HepG2 (cell line): Measurements from ENCODE around the gene GTPBP6. TPM values are rescaled to one million over a fixed set of nuclear protein-coding genes. Genes with fewer than 3 reads are reported as not detected.

Experiments used
- ATAC-seq: fragments of 200-7000 bp; cut with Tn5 transposase; 3 replicates; pipeline ENCODE4 v1.9.1; 2020; ENCODE audit warnings: mild to moderate bottlenecking, moderate library complexity
- BruUV-seq: library from RNA; stranded (reverse); fragments of 400-500 nt; replicated peaks from 2 replicates; lab custom pipeline; 2021; lab: Mats Ljungman, UMichigan
- CTCF ChIA-PET: fragments of 300-600 bp; formaldehyde crosslinking; extraction: SDS; loops from one replicate; lab custom pipeline; 2021; ENCODE audit warnings: low total read pairs, inconsistent platforms, low intra/inter-chr PET ratio; lab: Yijun Ruan, JAX
- POLR2A ChIA-PET: fragments of 350-600 bp; sonication (Branson Sonifier 250); formaldehyde crosslinking; loops from one replicate; lab custom pipeline; 2020; ENCODE audit warnings: antibody characterized with exemption, inconsistent platforms; lab: Yijun Ruan, JAX
- DNase-seq: peaks from one replicate; pipeline ENCODE4 v3.0.0-alpha.2; 2015; ENCODE audit warnings: low spot score
- FAIRE-seq: peaks from 3 replicates; lab custom pipeline; 2011; peaks lifted over from hg19 to GRCh38; lab: Jason Lieb, UNC
- H2AFZ ChIP-seq: one replicate; pipeline ENCODE4 v1.6.1; 2011; ENCODE audit warnings: low read length, inconsistent platforms
- H3K27ac ChIP-seq: fragments of 300-600 bp; 3 replicates; pipeline ENCODE4 v1.8.0; 2011; ENCODE audit warnings: mixed run types, mild to moderate bottlenecking, mixed read lengths, low read length, inconsistent platforms; ENCODE audit not compliant: insufficient read depth; ENCODE audit errors: extremely low read length
- H3K27me3 ChIP-seq, 2 experiments: fragments of 200-600 bp in 1 of 2; 2 replicates in 1 of 2; 3 replicates in 1 of 2; pipeline versions ENCODE4 v1.6.0 to v1.8.0; 2011; ENCODE audit warnings: low read length in 2 of 2, mild to moderate bottlenecking in 2 of 2, moderate library complexity in 2 of 2, inconsistent platforms in 1 of 2; ENCODE audit not compliant: insufficient read depth in 2 of 2, control insufficient read depth in 1 of 2
- H3K36me3 ChIP-seq, 2 experiments: fragments of 200-600 bp in 1 of 2; replicated peaks in 1 of 2; 2 replicates in 1 of 2; 3 replicates in 1 of 2; pipeline versions ENCODE4 v1.5.1 to v1.8.0; 2011; ENCODE audit warnings: low read length in 2 of 2, inconsistent platforms in 1 of 2; ENCODE audit not compliant: insufficient read depth in 2 of 2, control insufficient read depth in 1 of 2
- H3K4me1 ChIP-seq: 2 replicates; pipeline ENCODE4 v1.5.1; 2012; ENCODE audit warnings: low read length, inconsistent platforms; ENCODE audit not compliant: insufficient read depth
- H3K4me2 ChIP-seq: 2 replicates; pipeline ENCODE4 v1.6.0; 2011; ENCODE audit warnings: low read depth, low read length, inconsistent platforms
- H3K4me3 ChIP-seq, 3 experiments: fragments of 200-600 bp in 1 of 3; sonication (generic), shearing (Covaris generic) in 1 of 3; replicated peaks in 1 of 3; 2 replicates each; pipeline ENCODE4 v1.5.1; 2011 to 2016; ENCODE audit warnings: low read length in 3 of 3, inconsistent platforms in 2 of 3, low read depth in 2 of 3, mild to moderate bottlenecking in 2 of 3, control low read depth in 1 of 3, mixed read lengths in 1 of 3; ENCODE audit not compliant: insufficient read depth in 1 of 3
- H3K79me2 ChIP-seq: one replicate; pipeline ENCODE4 v1.6.1; 2011; ENCODE audit warnings: low read length, inconsistent platforms; ENCODE audit not compliant: insufficient read depth
- H3K9ac ChIP-seq: 2 replicates; pipeline ENCODE4 v1.6.0; 2011; ENCODE audit warnings: mild to moderate bottlenecking, low read depth, low read length, inconsistent platforms; ENCODE audit not compliant: insufficient read depth
- H3K9me3 ChIP-seq: 2 replicates; pipeline ENCODE4 v1.5.1; 2012; ENCODE audit warnings: mild to moderate bottlenecking, low read length
- H4K20me1 ChIP-seq: 2 replicates; pipeline ENCODE4 v1.6.0; 2011; ENCODE audit warnings: inconsistent platforms, mild to moderate bottlenecking, low read length, moderate library complexity; ENCODE audit not compliant: insufficient read depth
- AGO1 ChIP-seq: fragments of 200-400 bp; formaldehyde crosslinking; IDR thresholded peaks from 2 replicates; pipeline ENCODE4 v1.6.1; 2017; ENCODE audit warnings: mild to moderate bottlenecking, low read depth, low read length, moderate library complexity; ENCODE audit not compliant: poor library complexity, severe bottlenecking
- AGO2 ChIP-seq: fragments of 200-400 bp; formaldehyde crosslinking; optimal IDR thresholded peaks from 2 replicates; pipeline ENCODE3; 2017; ENCODE audit warnings: mild to moderate bottlenecking, low read depth, low read length, moderate library complexity
- ARID4A ChIP-seq: sonication (generic); formaldehyde crosslinking; IDR thresholded peaks from 2 replicates; pipeline ENCODE4 v1.5.0; 2020; ENCODE audit warnings: mild to moderate bottlenecking, missing genetic modification reagents, borderline replicate concordance
- EZH2 ChIP-seq: conservative IDR thresholded peaks from 2 replicates; pipeline ENCODE4 v1.6.1; 2012; ENCODE audit warnings: mild to moderate bottlenecking, low read depth, low read length, moderate library complexity
- FOXP1 ChIP-seq, 2 experiments: fragments of 450-650 bp in 1 of 2; IDR thresholded peaks; 2 replicates each; pipeline ENCODE4 v1.6.1; 2017 to 2018; ENCODE audit warnings: antibody characterized with exemption in 1 of 2
- POLR2A ChIP-seq, 2 experiments: IDR thresholded peaks; 2 replicates each; pipeline ENCODE4 v1.6.1; 2011; ENCODE audit warnings: low read depth in 2 of 2, low read length in 2 of 2, mild to moderate bottlenecking in 1 of 2, moderate library complexity in 1 of 2; ENCODE audit not compliant: insufficient read depth in 1 of 2
- POLR2G ChIP-seq: fragments of 200-400 bp; formaldehyde crosslinking; IDR thresholded peaks from 2 replicates; pipeline ENCODE4 v1.6.1; 2018; ENCODE audit warnings: mild to moderate bottlenecking, low read depth, low read length, moderate library complexity
- RBFOX2 ChIP-seq: fragments of 200-400 bp; formaldehyde crosslinking; IDR thresholded peaks from 2 replicates; pipeline ENCODE4 v1.6.1; 2017; ENCODE audit warnings: low read depth, mild to moderate bottlenecking, low read length
- RBM22 ChIP-seq: fragments of 200-400 bp; formaldehyde crosslinking; optimal IDR thresholded peaks from 2 replicates; pipeline ENCODE3; 2017; ENCODE audit warnings: mild to moderate bottlenecking, low read length, moderate library complexity
- ZBTB1 ChIP-seq: sonication (generic); formaldehyde crosslinking; IDR thresholded peaks from 2 replicates; pipeline ENCODE4 v1.4.0; 2020; ENCODE audit warnings: missing genetic modification reagents, borderline replicate concordance
- ZBTB38 ChIP-seq: sonication (generic); formaldehyde crosslinking; IDR thresholded peaks from 2 replicates; pipeline ENCODE4 v1.5.1; 2020; ENCODE audit warnings: mild to moderate bottlenecking, missing genetic modification reagents
- ZNF484 ChIP-seq: sonication (generic); formaldehyde crosslinking; IDR thresholded peaks from 2 replicates; pipeline ENCODE4 v1.5.1; 2020; ENCODE audit warnings: mild to moderate bottlenecking, low read depth, missing genetic modification reagents, borderline replicate concordance
- ZNF558 ChIP-seq: sonication (generic); formaldehyde crosslinking; IDR thresholded peaks from 2 replicates; pipeline ENCODE4 v1.9.0; 2022; ENCODE audit warnings: mild to moderate bottlenecking, missing genetic modification reagents, borderline replicate concordance
- ZNF724P ChIP-seq: sonication (generic); formaldehyde crosslinking; IDR thresholded peaks from 2 replicates; pipeline ENCODE4 v1.8.0; 2022; ENCODE audit warnings: missing genetic modification reagents, borderline replicate concordance
- ZNF768 ChIP-seq: sonication (generic); formaldehyde crosslinking; IDR thresholded peaks from 2 replicates; pipeline ENCODE4 v1.4.0; 2020; ENCODE audit warnings: missing genetic modification reagents
- WGBS: methylation state at CpG from one replicate; pipeline ENCODE4 v1.1.6; 2017; ENCODE audit warnings: low lambda C conversion rate; 5-methylcytosine and 5-hydroxymethylcytosine counted together
- in situ Hi-C: cut with HindIII; loops from 2 replicates; pipeline ENCODE4 v1.10.0; 2017; ENCODE audit warnings: low pct_unique_long_range_greater_than_20kb; ENCODE audit not compliant: extremely low pct_ligation_motif_present
- intact Hi-C: fragments of 100-400 bp; cut with micrococcal nuclease; formaldehyde crosslinking; loops from one replicate; pipeline ENCODE4 v1.10.0; 2022; ENCODE audit not compliant: unreplicated experiment
- polyA plus RNA-seq, 8 experiments: library from polyadenylated mRNA; depleted of rRNA in 3 of 8; stranded (reverse) in 7 of 8; unstranded in 1 of 8; fragments of >200 nt; fragmentation: Illumina TruSeq in 4 of 8; extraction: Trizol in 4 of 8; gene quantifications; 2 replicates each; pipeline versions ENCODE4 v1.2.1 to v1.2.3, GENCODE V29; 2011 to 2016; ENCODE audit warnings: low read depth in 4 of 8, missing spikeins in 1 of 8, mixed read lengths in 1 of 8; ENCODE audit not compliant: insufficient read depth in 1 of 8
- total RNA-seq, 5 experiments: library from RNA; depleted of rRNA; stranded (reverse); fragments of >200 nt; fragmentation: Illumina TruSeq; extraction: Trizol; gene quantifications; 2 replicates each; pipeline ENCODE4 v1.2.3, GENCODE V29; 2016; ENCODE audit warnings: low read depth in 1 of 5
- TF ChIP-seq, protein P1 (sequence below): sonication (generic); formaldehyde crosslinking; IDR thresholded peaks from 2 replicates; pipeline ENCODE4 v1.5.1; 2020; ENCODE audit warnings: mild to moderate bottlenecking, missing genetic modification reagents, moderate library complexity

Gene GTPBP6
- total and polyA plus RNA-seq, 2 of the 13 experiments (the other 11 are each of a cell fraction or from before 2014, with no cell fraction given): 20.2 to 39.6 TPM

DNA sequence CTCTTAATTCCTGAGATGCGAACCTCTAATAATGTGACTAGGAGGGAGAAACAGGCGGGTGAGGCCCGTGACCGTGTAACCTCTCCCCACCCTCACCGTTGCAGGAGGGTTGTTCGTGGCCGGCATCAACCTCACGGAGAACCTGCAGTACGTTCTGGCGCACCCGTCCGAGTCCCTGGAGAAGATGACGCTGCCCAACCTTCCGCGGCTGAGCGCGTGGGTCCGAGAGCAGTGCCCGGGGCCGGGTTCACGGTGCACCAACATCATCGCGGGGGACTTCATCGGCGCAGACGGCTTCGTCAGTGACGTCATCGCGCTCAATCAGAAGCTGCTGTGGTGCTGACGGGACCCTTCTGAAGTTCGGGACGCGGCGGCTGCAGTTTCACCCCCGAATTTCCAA is 19.6 kb downstream of the GTPBP6 start:
- Histone ChIP-seq H3K4me1 (no peaks in the 10 kb centered on the region), H3K4me3 (no peak overlapping the region), H3K36me3 (peaks cover 15 to 38% of the 10 kb centered on the region in 2 experiments; a peak in 4 of 5 replicates), H4K20me1 (peaks cover 39% of the 10 kb centered on the region; the same call in 1 of the 2 replicates), H2AFZ (no peak overlapping the region), H3K9me3 (no peaks in the 10 kb centered on the region), H3K4me2 (no peak overlapping the region), H3K79me2 (no peaks in the 10 kb centered on the region), H3K27me3 (no peaks in the 10 kb centered on the region), H3K27ac (no peak overlapping the region), H3K9ac (no peak overlapping the region)
- intact Hi-C loops: no loop called here
- DNase-seq (no peak), FAIRE-seq (no peak), ATAC-seq (no peak)
- POLR2A ChIA-PET: no interaction called here
- CTCF ChIA-PET: no interaction called here
- WGBS: 95% methylated on average over 31 of the region's 36 CpGs
- TF ChIP-seq ARID4A (CRISPR knock-in tag) (no peak), RBFOX2 (peak; percentile 86), ZNF768 (CRISPR knock-in tag) (peak; percentile 10; the same call in 1 of the 2 replicates), EZH2 (no peak), POLR2A (IDR thresholded peaks at IDR 0.05; ENCODE audit: insufficient read depth in 1 of 2, low read depth in 2 of 2, low read length in 2 of 2) (peak in 1 of 2 experiments; percentile 60; a peak in 1 of 4 replicates), FOXP1 (IDR thresholded peaks at IDR 0.05) (no peak), FOXP1 (CRISPR knock-in tag; IDR thresholded peaks at IDR 0.05) (no peak), AGO1 (peak; percentile 75), ZBTB1 (CRISPR knock-in tag) (no peak), ZBTB38 (CRISPR knock-in tag) (0 out of 2 replicates have a peak, but pooled peaks have one; percentile 50), POLR2G (peak; percentile 61; the same call in 1 of the 2 replicates), ZNF724P (no peak), ZNF484 (CRISPR knock-in tag) (no peak), RBM22 (peak; percentile 90), ZNF558 (CRISPR knock-in tag) (no peak; the same call in 1 of the 2 replicates), AGO2 (peak; percentile 97)
- TF ChIP-seq, protein P1, sequence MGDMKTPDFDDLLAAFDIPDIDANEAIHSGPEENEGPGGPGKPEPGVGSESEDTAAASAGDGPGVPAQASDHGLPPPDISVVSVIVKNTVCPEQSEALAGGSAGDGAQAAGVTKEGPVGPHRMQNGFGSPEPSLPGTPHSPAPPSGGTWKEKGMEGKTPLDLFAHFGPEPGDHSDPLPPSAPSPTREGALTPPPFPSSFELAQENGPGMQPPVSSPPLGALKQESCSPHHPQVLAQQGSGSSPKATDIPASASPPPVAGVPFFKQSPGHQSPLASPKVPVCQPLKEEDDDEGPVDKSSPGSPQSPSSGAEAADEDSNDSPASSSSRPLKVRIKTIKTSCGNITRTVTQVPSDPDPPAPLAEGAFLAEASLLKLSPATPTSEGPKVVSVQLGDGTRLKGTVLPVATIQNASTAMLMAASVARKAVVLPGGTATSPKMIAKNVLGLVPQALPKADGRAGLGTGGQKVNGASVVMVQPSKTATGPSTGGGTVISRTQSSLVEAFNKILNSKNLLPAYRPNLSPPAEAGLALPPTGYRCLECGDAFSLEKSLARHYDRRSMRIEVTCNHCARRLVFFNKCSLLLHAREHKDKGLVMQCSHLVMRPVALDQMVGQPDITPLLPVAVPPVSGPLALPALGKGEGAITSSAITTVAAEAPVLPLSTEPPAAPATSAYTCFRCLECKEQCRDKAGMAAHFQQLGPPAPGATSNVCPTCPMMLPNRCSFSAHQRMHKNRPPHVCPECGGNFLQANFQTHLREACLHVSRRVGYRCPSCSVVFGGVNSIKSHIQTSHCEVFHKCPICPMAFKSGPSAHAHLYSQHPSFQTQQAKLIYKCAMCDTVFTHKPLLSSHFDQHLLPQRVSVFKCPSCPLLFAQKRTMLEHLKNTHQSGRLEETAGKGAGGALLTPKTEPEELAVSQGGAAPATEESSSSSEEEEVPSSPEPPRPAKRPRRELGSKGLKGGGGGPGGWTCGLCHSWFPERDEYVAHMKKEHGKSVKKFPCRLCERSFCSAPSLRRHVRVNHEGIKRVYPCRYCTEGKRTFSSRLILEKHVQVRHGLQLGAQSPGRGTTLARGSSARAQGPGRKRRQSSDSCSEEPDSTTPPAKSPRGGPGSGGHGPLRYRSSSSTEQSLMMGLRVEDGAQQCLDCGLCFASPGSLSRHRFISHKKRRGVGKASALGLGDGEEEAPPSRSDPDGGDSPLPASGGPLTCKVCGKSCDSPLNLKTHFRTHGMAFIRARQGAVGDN (CRISPR knock-in tag): peak; percentile 38; the same call in 1 of the 2 replicates
- in situ Hi-C loops: no loop called here
- BruUV-seq: no TSS peak
